SK-N-MC (cell line): ENCODE results near the gene METTL4.

Experiments used
- EZH2 ChIP-seq: fragments of 200-600 bp; sonication (generic); IDR thresholded peaks from one replicate; pipeline ENCODE4 v1.6.1; 2017; ENCODE audit warnings: antibody characterized with exemption
- POLR2AphosphoS5 ChIP-seq: IDR thresholded peaks from 2 replicates; pipeline ENCODE4 v1.6.1; 2012; ENCODE audit warnings: mild to moderate bottlenecking, low read depth, low read length, borderline replicate concordance

DNA sequence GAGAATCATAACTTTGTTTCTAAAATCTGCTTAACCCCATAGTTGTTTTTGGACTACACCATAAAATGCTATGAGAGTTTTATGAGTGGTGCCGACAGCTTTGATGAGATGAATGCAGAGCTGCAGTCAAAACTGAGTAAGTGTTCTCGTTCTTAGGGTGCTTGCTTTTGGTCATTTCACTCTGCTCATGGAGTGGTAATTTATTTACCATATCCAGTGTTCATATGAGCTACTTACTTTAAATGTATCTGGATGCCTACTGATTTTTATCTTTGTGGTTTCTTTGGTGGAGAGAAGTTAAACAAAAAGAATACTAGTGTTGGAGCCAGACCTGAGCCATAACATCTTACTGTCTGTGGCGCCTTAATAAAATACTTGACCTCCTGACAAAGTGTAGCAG, 16.5 kb upstream of the METTL4 start:
- TF ChIP-seq EZH2 = no peak
- no peak for TF ChIP-seq POLR2AphosphoS5
